GM15510 (cell line): ENCODE results near the gene ELMO1.

ENCODE experiments used
- POLR2A ChIP-seq: IDR thresholded peaks from 3 replicates; pipeline ENCODE4 v1.6.1; 2011; ENCODE audit warnings: borderline replicate concordance; ENCODE audit not compliant: insufficient read length; ENCODE audit errors: extremely low read depth

ELMO1 gene

DNA sequence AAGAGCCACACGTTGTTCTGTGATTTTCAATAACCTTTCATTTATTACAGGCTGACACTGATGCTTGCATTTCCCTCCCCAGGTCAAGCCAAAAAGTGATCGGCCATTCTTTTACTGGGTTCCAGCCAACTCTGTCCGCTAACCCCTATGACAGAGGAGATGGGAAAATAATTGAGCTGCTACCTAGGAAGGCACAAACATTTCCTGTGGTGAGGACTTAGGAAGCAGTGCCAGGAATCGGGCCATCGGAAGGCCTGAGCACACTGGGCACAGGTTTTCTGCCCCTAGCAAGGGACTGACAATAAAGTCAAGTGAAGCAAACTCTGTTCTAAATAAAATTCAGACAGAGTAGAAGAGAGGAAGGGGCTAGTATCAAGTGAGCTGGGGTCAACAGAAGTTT, 411.4 kb downstream of the ELMO1 start:
- TF ChIP-seq POLR2A, result no peak

DNA sequence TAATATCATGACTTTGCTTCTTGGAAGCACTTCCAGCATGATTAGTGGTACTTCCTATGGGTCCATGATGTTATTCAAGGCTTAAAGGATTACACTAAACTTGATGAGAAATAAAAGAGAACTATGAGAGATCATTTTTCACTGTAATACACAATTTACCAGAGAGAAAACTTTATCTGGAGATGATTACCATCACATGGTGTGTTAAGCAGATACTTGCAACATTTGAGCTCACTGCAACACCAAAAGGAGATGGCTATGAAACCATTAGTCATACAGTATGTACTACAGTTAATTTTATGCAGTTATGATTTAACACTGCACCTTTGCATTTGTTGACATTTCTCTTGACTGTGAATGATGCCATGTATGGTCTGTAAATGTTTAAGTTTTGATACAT, 413.0 kb downstream of the ELMO1 start:
- no peak for TF ChIP-seq POLR2A

DNA sequence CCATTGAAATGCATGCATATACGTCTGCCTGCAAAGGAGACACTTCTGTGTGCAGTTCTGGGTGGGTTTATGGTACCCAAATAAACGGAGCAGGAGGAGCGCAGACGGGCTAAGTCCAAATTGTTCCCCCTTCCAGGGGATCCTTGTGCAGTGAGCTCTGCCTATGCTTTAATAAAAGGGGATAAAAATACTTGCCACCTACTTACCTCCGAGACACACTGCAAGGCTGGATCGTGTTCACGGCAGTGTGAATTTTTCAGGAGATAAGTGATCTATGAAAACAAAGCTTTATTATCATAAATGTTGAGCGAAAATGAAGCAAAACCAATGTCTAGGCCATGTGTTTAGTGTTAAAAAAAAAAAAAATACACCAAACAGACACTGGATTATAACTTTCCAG, 415.5 kb downstream of the ELMO1 start:
- no peak for TF ChIP-seq POLR2A

DNA sequence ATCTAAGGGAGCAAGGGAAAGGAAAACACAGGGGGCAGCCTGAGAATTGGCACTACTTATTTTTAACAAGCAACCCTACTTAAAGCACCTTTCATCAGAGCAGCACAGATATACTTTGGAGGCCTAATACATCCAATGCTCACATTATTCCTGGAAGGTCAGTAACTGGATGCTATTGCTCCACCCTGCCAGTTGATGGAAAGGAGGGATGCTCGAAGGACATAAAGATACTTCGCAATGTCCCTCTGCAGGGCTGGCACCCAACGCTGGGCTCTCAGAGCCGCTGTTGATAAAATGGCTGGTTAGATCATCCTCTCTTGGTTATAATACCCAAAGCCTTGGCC, 416.4 kb downstream of the ELMO1 start:
- TF ChIP-seq POLR2A, result no peak

DNA sequence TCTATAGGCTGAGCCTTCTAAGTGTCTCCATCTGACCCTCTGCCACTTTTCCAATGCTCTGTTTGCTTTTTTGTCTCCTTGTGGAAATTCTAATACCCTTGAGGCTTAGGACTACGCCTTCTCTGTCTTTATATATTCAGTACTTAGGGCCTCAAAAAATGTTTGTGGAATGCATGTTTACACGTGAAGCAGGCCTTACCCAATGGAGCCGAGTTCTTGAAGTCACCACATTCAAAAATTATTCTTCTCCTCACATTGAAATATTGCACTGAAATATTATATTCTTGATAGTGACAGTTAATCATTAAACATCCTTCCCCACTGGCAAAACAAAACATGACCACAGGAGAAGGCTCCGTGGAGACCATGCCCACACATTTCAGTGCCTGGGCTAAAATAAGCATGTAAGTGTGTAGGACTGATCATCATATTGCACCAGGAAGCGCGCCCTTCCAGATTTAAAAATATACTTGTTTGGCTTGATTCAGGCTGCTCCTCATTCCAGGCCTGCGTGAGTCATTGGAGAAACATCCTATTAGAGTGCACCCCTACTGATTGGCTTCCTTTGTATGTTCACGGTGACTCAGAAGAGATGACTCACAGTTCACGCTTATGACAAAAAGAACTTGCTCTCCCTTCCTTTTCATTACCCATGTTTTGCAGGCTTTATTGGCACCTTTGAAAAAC, 416.9 kb downstream of the ELMO1 start:
- no peak for TF ChIP-seq POLR2A

DNA sequence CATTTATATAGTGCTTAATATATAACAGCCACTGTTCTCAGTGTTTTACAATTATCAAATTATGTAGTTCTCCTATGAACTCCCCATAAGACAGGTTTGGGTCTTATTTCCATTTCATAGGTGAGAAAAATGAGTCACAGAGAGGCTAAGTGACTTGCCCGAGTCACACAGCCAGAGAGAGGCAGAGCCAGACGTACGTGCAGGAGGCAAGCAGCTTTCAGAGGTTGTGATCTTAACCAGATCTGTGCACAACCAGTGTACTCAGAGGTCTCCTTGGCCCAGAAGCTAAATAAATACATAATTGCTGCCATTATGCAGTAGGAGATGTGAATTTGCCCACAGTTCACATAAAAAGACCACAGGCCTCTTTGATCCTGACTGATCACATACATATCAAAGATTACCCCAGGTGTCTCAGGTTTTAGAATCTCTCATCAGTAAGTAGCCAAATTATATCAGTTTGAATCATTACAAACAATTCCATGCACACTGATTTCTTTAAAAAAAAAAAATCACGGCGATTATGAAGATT, 419.7 kb downstream of the ELMO1 start:
- TF ChIP-seq POLR2A, result no peak

DNA sequence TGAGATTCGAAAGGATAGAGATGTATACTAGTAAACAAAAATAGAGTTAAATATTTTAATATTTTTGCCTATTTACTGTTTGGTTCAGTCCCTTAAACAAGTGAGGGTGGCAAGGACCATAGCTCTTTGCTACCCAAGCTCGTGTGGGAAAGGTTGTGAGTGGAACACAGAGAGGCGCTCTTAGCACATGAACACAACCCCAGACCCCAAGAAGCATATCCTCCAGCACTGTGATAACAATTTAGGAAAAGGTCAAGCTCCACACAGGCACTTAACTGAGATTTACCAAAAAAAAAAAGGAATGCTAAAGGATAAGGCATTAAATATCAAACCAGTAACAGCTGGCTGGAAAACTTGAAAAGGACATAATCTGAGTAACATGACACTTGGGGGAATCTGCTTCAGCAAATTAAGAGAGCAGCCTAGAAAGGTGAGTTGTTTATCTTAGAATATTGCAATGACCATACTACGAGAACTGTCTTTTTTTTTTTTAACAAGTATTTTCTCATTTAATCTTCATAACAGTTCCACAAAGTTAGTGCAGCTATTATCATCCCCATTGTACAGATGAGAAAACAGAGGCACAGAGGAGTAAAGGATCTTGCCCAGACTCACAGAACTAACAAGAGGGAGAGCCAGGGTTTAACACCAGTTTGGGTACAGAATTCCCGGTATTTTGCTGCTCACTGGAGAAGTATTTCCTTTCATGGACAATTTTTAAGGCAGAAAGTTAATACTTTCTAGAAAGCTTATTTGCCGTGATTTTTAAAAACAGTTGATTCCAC, 420.9 kb downstream of the ELMO1 start:
- TF ChIP-seq POLR2A, result no peak

DNA sequence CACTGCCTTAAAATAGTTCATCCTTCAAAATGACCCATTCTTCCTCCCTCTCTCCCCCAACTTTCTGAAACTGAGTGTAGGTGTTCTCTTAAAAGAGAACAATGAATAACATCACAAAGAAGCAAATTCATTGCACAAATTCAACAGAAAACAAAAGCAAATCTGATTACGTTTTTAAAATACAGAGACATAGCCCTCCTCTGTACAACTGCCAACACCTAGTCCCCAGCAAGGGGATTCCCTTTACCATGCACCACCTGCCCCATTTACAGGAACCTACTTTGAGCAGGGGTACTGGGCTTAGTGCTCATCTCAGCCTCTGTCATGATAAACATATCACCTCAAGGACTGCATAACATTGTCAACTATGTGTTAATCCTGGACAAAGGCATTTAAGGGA, 421.6 kb downstream of the ELMO1 start:
- TF ChIP-seq POLR2A, result no peak

DNA sequence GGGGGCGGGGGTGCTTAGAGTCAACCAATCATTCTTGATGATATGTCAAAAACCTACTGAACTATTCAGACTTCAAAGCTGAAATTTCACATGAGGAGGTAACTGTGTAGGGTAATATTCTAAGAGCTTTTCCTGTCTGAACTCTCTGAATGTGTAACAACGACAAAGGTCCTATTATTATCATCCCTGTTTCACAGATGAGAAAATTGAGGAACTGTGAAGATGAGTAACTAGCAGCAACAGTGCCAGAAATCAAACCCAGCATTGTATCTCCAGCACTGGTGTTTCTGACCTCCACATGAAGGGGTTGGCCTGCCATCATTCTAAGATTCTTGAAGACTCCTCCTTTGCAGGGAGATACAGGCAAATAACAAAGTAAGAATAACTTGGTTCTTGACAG, 429.7 kb downstream of the ELMO1 start:
- TF ChIP-seq POLR2A, result no peak

DNA sequence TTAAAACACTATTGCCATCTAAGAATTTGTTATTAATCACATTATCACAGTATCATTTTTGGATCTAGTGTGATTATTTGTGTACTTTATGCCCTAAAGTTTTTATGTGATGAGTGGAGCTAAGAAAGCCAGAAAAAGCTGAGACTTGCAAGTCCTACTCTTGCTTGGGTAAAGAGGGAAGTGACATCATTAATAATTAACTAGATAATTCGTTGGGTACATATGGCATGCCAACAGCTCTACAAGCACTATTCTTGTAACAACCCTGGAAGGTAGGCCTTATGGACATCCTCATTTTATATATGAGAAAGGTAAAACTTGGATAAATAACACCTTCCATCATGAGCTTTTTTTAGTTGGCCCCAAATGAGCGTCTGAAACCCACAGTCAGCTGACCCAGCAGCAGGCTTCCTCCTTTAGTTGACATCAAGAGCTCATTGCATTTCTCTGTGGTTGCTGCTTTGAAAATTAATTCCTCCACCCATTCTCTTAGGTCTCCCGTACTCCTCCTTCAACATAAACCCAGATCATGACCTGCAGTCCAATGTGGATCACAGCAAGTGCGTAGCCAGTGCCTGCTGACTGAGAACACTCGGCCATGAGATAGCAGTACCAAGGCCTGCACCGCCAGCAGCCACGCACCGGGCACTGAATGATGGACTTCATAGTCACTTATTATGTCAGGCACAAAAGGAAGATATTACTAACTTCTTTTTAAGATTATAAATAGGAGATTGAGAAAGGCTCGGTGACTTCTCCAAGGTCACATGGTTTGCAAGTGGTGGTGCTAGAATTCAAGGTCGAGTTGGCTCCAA, 432.4 kb downstream of the ELMO1 start:
- TF ChIP-seq POLR2A, result no peak

DNA sequence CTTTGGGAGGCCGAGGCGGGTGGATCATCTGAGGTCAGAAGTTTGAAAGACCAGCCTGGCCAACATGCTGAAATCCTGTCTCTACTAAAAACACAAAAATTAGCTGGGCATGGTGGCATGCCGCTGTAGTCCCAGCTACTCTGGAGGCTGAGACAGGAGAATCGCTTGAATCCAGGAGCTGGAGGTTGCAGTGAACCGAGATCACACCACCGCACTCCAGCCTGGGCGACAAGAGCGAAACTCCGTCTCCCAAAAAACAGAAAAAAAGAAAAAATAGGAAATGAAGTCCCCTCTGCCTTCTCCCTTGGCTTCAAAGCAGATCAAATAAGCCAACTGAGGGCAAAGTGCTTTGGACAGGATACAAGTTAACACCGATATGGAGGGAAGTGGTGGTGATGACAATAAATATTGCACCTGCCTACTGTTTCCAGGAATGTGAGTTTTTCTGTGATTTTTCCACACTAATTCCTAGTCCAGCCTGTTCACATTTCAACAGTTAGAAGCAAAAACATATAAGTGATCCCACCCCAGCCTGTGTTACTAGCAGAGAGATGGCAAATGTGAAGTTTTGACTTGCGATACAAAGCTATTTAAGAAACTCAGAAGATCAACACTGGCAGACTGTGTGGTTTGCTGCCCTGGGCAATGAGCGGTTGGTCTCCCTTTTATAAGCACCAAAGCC, 433.2 kb downstream of the ELMO1 start:
- no peak for TF ChIP-seq POLR2A

DNA sequence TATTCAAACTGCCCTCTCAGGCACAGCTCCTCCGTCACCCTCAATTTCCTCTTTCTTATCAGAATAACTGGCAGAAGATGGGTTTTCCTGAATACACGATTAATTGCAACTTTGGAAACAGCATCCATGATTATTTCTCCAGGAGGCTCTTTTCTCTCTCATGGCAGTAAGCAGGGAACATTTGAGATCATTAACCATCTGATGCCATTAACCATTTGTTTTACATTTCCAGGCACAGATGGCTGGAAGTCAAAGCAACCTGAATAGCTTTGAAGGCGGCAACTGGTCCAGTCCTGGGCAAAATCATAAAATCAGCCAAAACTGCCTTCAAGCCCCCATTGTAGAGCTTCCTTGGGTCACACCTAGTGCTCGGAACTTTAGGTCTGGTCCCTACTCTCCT, 434.9 kb downstream of the ELMO1 start:
- no peak for TF ChIP-seq POLR2A

DNA sequence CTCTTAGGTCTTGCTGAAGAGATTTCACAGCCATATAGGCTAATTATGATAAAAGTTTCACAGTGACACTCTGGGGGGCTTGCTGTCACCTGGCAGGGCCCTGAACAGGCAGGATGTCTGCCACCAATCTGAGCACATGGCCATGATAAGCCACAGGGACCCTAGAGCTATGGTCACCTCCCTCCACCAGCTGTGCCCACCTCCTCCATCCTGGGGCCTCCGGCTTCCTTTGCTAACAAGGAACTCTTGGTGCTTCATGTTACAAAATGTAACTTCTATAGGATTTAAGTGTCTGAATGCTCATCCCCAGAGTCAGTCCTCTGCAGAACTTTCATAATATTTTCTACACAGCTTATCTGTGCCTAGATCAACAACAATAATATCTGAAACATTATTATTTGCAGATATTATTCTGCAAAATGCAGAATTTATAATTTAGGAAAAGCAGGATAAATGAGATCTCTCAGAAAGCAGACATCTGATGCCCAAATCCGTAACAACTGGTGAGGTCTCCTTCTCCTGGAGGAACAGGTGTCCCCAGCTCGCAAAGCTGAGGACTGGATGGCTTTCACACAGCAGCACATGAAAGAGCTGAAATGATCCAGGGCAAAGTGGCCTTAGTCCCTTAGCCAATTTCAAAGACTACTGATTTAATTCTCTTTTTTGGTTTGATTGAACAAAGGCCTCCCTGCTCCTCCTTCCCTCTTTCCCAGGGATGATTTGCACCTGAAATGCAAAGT, 437.3 kb downstream of the ELMO1 start:
- TF ChIP-seq POLR2A, result no peak

DNA sequence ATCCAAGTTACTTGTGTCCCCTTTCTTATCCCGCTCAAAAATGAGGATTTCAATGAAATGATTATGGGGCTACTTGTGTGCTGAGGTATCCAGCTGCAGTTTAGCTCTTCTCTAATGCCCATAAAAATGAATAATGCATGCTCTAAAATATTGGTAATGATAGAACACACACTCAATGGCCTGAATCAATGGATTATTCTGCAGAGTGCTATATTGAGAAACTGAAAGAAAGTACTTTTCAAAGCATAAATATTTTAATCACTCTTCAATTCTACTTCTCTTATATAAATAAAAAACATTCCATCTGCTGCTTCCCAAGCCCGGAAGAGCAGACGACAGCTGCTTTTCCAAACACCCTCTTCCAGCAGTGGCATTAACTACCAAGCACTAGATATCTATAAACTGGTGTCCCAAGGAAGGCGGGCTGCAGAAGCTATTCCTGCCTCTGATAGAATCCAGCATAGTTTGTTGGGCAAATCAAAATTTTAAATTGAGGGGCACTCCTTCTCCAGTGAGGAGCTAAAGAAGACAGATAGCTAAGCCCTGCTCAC, 439.5 kb downstream of the ELMO1 start:
- no peak for TF ChIP-seq POLR2A
